NOMO-1 (cell line): ENCODE results near the gene DYNC1I1.

Source experiments
- DNase-seq, 2 experiments: peaks; one replicate each; lab custom pipeline; 2025; ENCODE audit not compliant: unreplicated experiment in 2 of 2; lab: John Stamatoyannopoulos, UW

DYNC1I1 gene

GRCh38 chr7:95952851-95953250 is 180.5 kb downstream of the DYNC1I1 start:
- DNase-seq, result no peak

GRCh38 chr7:95955748-95956147 is 183.4 kb downstream of the DYNC1I1 start:
- DNase-seq, result no peak

- DNase-seq, result no peak
Measured at GRCh38 chr7:95957510-95957909, 185.2 kb downstream of the DYNC1I1 start.

- no peak for DNase-seq
Measured at GRCh38 chr7:95960706-95961244, 188.4 kb downstream of the DYNC1I1 start.

- no peak for DNase-seq
Measured at GRCh38 chr7:95963446-95963990, 191.2 kb downstream of the DYNC1I1 start.

GRCh38 chr7:95971716-95972115 is 199.4 kb downstream of the DYNC1I1 start:
- DNase-seq, result no peak

- no peak for DNase-seq
Measured at GRCh38 chr7:95972523-95972922, 200.2 kb downstream of the DYNC1I1 start.

GRCh38 chr7:95974108-95974507 is 201.8 kb downstream of the DYNC1I1 start:
- DNase-seq, result no peak

GRCh38 chr7:95976369-95977060 is 204.2 kb downstream of the DYNC1I1 start:
- DNase-seq, result no peak

- DNase-seq, result no peak
Measured at GRCh38 chr7:95977994-95978393, 205.6 kb downstream of the DYNC1I1 start.

- no peak for DNase-seq
Measured at GRCh38 chr7:95980167-95980566, 207.8 kb downstream of the DYNC1I1 start.

GRCh38 chr7:95980706-95981105 is 208.4 kb downstream of the DYNC1I1 start:
- no peak for DNase-seq

- no peak for DNase-seq
Measured at GRCh38 chr7:95986178-95986764, 213.9 kb downstream of the DYNC1I1 start.

GRCh38 chr7:95989301-95989700 is 216.9 kb downstream of the DYNC1I1 start:
- DNase-seq, result no peak

GRCh38 chr7:95993380-95993779 is 221.0 kb downstream of the DYNC1I1 start:
- peak in 1 of 2 experiments; percentile 20 for DNase-seq

GRCh38 chr7:95996174-95996573 is 223.8 kb downstream of the DYNC1I1 start:
- DNase-seq, result peak; percentile 65 to 86

- no peak for DNase-seq
Measured at GRCh38 chr7:95996886-95997285, 224.5 kb downstream of the DYNC1I1 start.

- DNase-seq, result no peak
Measured at GRCh38 chr7:95997632-95998031, 225.3 kb downstream of the DYNC1I1 start.

GRCh38 chr7:95999481-95999880 is 227.1 kb downstream of the DYNC1I1 start:
- no peak for DNase-seq

GRCh38 chr7:96004578-96004977 is 232.2 kb downstream of the DYNC1I1 start:
- DNase-seq, result no peak

- DNase-seq, result no peak
Measured at GRCh38 chr7:96005271-96005670, 232.9 kb downstream of the DYNC1I1 start.

GRCh38 chr7:96009148-96009547 is 236.8 kb downstream of the DYNC1I1 start:
- DNase-seq, result no peak
